HepG2 (cell line): Measurements from ENCODE around the gene CCL22. TPM values are rescaled to one million over a fixed set of nuclear protein-coding genes. Genes with fewer than 3 reads are reported as not detected.
A peak's percentile ranks its signal among the peaks of the same experiment; 100 is the strongest.

Experiments
- CEBPG ChIP-seq: IDR thresholded peaks from 2 replicates; pipeline ENCODE4 v1.6.1; 2016
- IKZF1 ChIP-seq: fragments of 450-650 bp; IDR thresholded peaks from 2 replicates; pipeline ENCODE4 v1.7.1; 2016
- KMT2B ChIP-seq: IDR thresholded peaks from 2 replicates; pipeline ENCODE4 v1.6.1; 2016; ENCODE audit warnings: missing genetic modification reagents, missing compliant biosample characterization
- NONO ChIP-seq, 2 experiments: fragments of 450-650 bp in 1 of 2; sonication (generic) in 1 of 2; formaldehyde crosslinking in 1 of 2; IDR thresholded peaks in 1 of 2; conservative IDR thresholded peaks in 1 of 2; 2 replicates each; pipeline versions ENCODE4 v1.6.1 to v1.8.0; 2017 to 2022; ENCODE audit warnings: mild to moderate bottlenecking in 1 of 2, missing genetic modification reagents in 1 of 2, moderate library complexity in 1 of 2
- NR2F6 ChIP-seq, 2 experiments: IDR thresholded peaks; 2 replicates each; pipeline ENCODE4 v1.6.1; 2016; ENCODE audit warnings: antibody characterized with exemption in 1 of 2, mild to moderate bottlenecking in 1 of 2
- PHF20 ChIP-seq: sonication (generic); formaldehyde crosslinking; IDR thresholded peaks from 2 replicates; pipeline ENCODE4 v1.5.0; 2020; ENCODE audit warnings: mild to moderate bottlenecking, missing genetic modification reagents
- SNAI1 ChIP-seq: sonication (generic); formaldehyde crosslinking; IDR thresholded peaks from 2 replicates; pipeline ENCODE4 v1.5.0; 2020; ENCODE audit warnings: mild to moderate bottlenecking, missing genetic modification reagents, borderline replicate concordance
- SRF ChIP-seq: IDR thresholded peaks from 2 replicates; pipeline ENCODE4 v1.6.1; 2011; ENCODE audit warnings: mild to moderate bottlenecking, low read depth, low read length, moderate library complexity
- ZZZ3 ChIP-seq: sonication (generic); formaldehyde crosslinking; IDR thresholded peaks from 2 replicates; pipeline ENCODE4 v1.4.0; 2020; ENCODE audit warnings: missing genetic modification reagents, mild to moderate bottlenecking, borderline replicate concordance
- polyA plus RNA-seq, 8 experiments: library from polyadenylated mRNA; depleted of rRNA in 3 of 8; stranded (reverse) in 7 of 8; unstranded in 1 of 8; fragments of >200 nt; fragmentation: Illumina TruSeq in 4 of 8; extraction: Trizol in 4 of 8; gene quantifications; 2 replicates each; pipeline versions ENCODE4 v1.2.1 to v1.2.3, GENCODE V29; 2011 to 2016; ENCODE audit warnings: low read depth in 4 of 8, missing spikeins in 1 of 8, mixed read lengths in 1 of 8; ENCODE audit not compliant: insufficient read depth in 1 of 8
- total RNA-seq, 5 experiments: library from RNA; depleted of rRNA; stranded (reverse); fragments of >200 nt; fragmentation: Illumina TruSeq; extraction: Trizol; gene quantifications; 2 replicates each; pipeline ENCODE4 v1.2.3, GENCODE V29; 2016; ENCODE audit warnings: low read depth in 1 of 5
- TF ChIP-seq, protein P1 (sequence below): sonication (generic); formaldehyde crosslinking; IDR thresholded peaks from 2 replicates; pipeline ENCODE4 v1.5.0; 2020; ENCODE audit warnings: mild to moderate bottlenecking, missing genetic modification reagents, borderline replicate concordance
- TF ChIP-seq, protein P2 (sequence below): IDR thresholded peaks from 2 replicates; pipeline ENCODE4 v1.6.1; 2016
- TF ChIP-seq, protein P3 (sequence below), 2 experiments: sonication (generic) in 1 of 2; formaldehyde crosslinking in 1 of 2; IDR thresholded peaks; 2 replicates each; pipeline versions ENCODE4 v1.4.0 to v1.6.1; 2018 to 2020; ENCODE audit warnings: missing genetic modification reagents in 2 of 2, borderline replicate concordance in 1 of 2, low read depth in 1 of 2, mild to moderate bottlenecking in 1 of 2, missing biosample characterization in 1 of 2
- TF ChIP-seq, protein P4 (sequence below): IDR thresholded peaks from 2 replicates; pipeline ENCODE4 v1.6.1; 2012; ENCODE audit warnings: low read depth, low read length, improper control_type of control experiment
- TF ChIP-seq, protein P5 (sequence below): sonication (generic); formaldehyde crosslinking; IDR thresholded peaks from 2 replicates; pipeline ENCODE4 v1.4.0; 2020; ENCODE audit warnings: mild to moderate bottlenecking, missing genetic modification reagents

Gene CCL22
- total and polyA plus RNA-seq, 2 of the 13 experiments (the other 11 are each of a cell fraction or from before 2014, with no cell fraction given) = not detected

DNA sequence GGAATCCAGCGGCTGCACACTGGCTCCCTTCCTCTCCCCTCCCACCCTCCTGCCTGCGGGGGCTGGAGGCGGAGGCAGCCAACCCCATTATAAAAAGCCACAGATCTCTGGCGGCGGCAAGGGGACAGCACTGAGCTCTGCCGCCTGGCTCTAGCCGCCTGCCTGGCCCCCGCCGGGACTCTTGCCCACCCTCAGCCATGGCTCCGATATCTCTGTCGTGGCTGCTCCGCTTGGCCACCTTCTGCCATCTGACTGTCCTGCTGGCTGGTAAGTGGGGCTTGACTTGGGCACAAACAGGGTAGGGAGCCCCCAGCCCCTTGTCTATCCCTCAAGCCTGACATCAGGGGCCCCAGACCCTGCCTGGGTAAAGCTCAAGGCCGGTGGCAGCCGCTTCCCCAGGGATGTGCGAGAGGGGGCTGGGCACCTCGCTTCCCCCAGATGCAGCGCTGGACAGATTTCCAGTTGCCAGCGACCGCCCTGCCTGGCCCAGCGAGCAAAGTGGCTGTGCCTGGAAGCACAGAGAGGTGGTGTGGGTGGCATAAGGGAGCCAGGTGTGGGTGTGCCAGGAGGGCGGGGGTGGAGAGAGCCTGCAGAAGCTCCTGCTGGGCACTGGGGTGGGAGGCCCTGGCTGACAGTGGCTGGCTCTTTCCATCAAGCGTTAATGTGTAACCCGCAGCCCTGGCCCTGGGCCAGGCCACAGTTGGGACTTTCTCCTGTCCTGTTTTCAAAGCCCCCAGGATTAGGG, 14.0 kb downstream of the CCL22 start, which contains the start of gene CX3CL1 (continued):
- TF ChIP-seq, protein P1, sequence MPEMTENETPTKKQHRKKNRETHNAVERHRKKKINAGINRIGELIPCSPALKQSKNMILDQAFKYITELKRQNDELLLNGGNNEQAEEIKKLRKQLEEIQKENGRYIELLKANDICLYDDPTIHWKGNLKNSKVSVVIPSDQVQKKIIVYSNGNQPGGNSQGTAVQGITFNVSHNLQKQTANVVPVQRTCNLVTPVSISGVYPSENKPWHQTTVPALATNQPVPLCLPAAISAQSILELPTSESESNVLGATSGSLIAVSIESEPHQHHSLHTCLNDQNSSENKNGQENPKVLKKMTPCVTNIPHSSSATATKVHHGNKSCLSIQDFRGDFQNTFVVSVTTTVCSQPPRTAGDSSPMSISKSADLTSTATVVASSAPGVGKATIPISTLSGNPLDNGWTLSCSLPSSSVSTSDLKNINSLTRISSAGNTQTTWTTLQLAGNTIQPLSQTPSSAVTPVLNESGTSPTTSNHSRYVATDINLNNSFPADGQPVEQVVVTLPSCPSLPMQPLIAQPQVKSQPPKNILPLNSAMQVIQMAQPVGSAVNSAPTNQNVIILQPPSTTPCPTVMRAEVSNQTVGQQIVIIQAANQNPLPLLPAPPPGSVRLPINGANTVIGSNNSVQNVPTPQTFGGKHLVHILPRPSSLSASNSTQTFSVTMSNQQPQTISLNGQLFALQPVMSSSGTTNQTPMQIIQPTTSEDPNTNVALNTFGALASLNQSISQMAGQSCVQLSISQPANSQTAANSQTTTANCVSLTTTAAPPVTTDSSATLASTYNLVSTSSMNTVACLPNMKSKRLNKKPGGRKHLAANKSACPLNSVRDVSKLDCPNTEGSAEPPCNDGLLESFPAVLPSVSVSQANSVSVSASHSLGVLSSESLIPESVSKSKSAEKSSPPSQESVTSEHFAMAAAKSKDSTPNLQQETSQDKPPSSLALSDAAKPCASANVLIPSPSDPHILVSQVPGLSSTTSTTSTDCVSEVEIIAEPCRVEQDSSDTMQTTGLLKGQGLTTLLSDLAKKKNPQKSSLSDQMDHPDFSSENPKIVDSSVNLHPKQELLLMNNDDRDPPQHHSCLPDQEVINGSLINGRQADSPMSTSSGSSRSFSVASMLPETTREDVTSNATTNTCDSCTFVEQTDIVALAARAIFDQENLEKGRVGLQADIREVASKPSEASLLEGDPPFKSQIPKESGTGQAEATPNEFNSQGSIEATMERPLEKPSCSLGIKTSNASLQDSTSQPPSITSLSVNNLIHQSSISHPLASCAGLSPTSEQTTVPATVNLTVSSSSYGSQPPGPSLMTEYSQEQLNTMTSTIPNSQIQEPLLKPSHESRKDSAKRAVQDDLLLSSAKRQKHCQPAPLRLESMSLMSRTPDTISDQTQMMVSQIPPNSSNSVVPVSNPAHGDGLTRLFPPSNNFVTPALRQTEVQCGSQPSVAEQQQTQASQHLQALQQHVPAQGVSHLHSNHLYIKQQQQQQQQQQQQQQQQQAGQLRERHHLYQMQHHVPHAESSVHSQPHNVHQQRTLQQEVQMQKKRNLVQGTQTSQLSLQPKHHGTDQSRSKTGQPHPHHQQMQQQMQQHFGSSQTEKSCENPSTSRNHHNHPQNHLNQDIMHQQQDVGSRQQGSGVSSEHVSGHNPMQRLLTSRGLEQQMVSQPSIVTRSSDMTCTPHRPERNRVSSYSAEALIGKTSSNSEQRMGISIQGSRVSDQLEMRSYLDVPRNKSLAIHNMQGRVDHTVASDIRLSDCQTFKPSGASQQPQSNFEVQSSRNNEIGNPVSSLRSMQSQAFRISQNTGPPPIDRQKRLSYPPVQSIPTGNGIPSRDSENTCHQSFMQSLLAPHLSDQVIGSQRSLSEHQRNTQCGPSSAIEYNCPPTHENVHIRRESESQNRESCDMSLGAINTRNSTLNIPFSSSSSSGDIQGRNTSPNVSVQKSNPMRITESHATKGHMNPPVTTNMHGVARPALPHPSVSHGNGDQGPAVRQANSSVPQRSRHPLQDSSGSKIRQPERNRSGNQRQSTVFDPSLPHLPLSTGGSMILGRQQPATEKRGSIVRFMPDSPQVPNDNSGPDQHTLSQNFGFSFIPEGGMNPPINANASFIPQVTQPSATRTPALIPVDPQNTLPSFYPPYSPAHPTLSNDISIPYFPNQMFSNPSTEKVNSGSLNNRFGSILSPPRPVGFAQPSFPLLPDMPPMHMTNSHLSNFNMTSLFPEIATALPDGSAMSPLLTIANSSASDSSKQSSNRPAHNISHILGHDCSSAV (CRISPR knock-in tag) = no peak
- TF ChIP-seq PHF20 (peak; percentile 32; the same call in 1 of the 2 replicates), SNAI1 (CRISPR knock-in tag) (no peak; the same call in 1 of the 2 replicates), KMT2B (peak; percentile 46), NR2F6 (IDR thresholded peaks at IDR 0.05) (no peak; the same call in none of the 2 replicates), NR2F6 (CRISPR knock-in tag; IDR thresholded peaks at IDR 0.05) (peak; percentile 5; the same call in 1 of the 2 replicates), NONO (IDR thresholded peaks at IDR 0.05) (no peak), NONO (CRISPR knock-in tag; conservative IDR thresholded peaks at IDR 0.05) (peak; percentile 96), ZZZ3 (CRISPR knock-in tag) (peak; percentile 74), IKZF1 (no peak), SRF (0 out of 2 replicates have a peak, but pooled peaks have one; percentile 32), CEBPG (CRISPR knock-in tag) (no peak)
- TF ChIP-seq, protein P2, sequence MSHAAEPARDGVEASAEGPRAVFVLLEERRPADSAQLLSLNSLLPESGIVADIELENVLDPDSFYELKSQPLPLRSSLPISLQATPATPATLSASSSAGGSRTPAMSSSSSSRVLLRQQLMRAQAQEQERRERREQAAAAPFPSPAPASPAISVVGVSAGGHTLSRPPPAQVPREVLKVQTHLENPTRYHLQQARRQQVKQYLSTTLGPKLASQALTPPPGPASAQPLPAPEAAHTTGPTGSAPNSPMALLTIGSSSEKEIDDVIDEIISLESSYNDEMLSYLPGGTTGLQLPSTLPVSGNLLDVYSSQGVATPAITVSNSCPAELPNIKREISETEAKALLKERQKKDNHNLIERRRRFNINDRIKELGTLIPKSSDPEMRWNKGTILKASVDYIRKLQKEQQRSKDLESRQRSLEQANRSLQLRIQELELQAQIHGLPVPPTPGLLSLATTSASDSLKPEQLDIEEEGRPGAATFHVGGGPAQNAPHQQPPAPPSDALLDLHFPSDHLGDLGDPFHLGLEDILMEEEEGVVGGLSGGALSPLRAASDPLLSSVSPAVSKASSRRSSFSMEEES (CRISPR knock-in tag) = 0 out of 2 replicates have a peak, but pooled peaks have one; percentile 46
- TF ChIP-seq, protein P3, sequence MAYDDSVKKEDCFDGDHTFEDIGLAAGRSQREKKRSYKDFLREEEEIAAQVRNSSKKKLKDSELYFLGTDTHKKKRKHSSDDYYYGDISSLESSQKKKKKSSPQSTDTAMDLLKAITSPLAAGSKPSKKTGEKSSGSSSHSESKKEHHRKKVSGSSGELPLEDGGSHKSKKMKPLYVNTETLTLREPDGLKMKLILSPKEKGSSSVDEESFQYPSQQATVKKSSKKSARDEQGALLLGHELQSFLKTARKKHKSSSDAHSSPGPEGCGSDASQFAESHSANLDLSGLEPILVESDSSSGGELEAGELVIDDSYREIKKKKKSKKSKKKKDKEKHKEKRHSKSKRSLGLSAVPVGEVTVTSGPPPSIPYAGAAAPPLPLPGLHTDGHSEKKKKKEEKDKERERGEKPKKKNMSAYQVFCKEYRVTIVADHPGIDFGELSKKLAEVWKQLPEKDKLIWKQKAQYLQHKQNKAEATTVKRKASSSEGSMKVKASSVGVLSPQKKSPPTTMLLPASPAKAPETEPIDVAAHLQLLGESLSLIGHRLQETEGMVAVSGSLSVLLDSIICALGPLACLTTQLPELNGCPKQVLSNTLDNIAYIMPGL (CRISPR knock-in tag; IDR thresholded peaks at IDR 0.05; ENCODE audit: borderline replicate concordance in 1 of 2, low read depth in 1 of 2) = peak; percentile 45 to 93; a peak in 3 of 4 replicates
- TF ChIP-seq, protein P4, sequence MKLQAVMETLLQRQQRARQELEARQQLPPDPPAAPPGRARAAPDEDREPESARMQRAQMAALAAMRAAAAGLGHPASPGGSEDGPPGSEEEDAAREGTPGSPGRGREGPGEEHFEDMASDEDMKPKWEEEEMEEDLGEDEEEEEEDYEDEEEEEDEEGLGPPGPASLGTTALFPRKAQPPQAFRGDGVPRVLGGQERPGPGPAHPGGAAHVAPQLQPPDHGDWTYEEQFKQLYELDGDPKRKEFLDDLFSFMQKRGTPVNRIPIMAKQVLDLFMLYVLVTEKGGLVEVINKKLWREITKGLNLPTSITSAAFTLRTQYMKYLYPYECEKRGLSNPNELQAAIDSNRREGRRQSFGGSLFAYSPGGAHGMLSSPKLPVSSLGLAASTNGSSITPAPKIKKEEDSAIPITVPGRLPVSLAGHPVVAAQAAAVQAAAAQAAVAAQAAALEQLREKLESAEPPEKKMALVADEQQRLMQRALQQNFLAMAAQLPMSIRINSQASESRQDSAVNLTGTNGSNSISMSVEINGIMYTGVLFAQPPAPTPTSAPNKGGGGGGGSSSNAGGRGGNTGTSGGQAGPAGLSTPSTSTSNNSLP = no peak
- TF ChIP-seq, protein P5, sequence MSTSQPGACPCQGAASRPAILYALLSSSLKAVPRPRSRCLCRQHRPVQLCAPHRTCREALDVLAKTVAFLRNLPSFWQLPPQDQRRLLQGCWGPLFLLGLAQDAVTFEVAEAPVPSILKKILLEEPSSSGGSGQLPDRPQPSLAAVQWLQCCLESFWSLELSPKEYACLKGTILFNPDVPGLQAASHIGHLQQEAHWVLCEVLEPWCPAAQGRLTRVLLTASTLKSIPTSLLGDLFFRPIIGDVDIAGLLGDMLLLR (CRISPR knock-in tag) = no peak
